DND-41 (cell line): Measurements from ENCODE around the gene FHIT.

Experiments used
- ATAC-seq: fragments of 200-7000 bp; cut with Tn5 transposase; 3 replicates; pipeline ENCODE4 v1.9.1; 2021; ENCODE audit warnings: low read depth; ENCODE audit not compliant: insufficient read depth
- DNase-seq: peaks from one replicate; pipeline ENCODE4 v3.0.0-alpha.2; 2020
- H2AFZ ChIP-seq: 2 replicates; pipeline ENCODE4 v1.6.0; 2012; ENCODE audit warnings: low read depth, low read length
- H3K27ac ChIP-seq: 2 replicates; pipeline ENCODE4 v1.5.1; 2012; ENCODE audit warnings: low read length, inconsistent platforms
- H3K27me3 ChIP-seq: fragments of 200-600 bp; sonication (generic); 2 replicates; pipeline ENCODE4 v1.6.0; 2012; ENCODE audit warnings: low read length, mild to moderate bottlenecking, inconsistent platforms; ENCODE audit not compliant: insufficient read depth, poor library complexity
- H3K36me3 ChIP-seq: 2 replicates; pipeline ENCODE4 v1.5.1; 2012; ENCODE audit warnings: low read length, inconsistent platforms; ENCODE audit not compliant: insufficient read depth
- H3K4me1 ChIP-seq: 2 replicates; pipeline ENCODE4 v1.5.1; 2012; ENCODE audit warnings: mild to moderate bottlenecking, low read length; ENCODE audit not compliant: insufficient read depth
- H3K4me2 ChIP-seq: 2 replicates; pipeline ENCODE4 v1.6.0; 2012; ENCODE audit warnings: mild to moderate bottlenecking, moderate library complexity, low read length, inconsistent platforms; ENCODE audit not compliant: insufficient read depth
- H3K4me3 ChIP-seq, 2 experiments: fragments of 200-600 bp in 1 of 2; shearing (Covaris generic) in 1 of 2; 2 replicates each; pipeline ENCODE4 v1.5.1; 2012 to 2016; ENCODE audit warnings: inconsistent platforms in 2 of 2, low read length in 2 of 2, mild to moderate bottlenecking in 2 of 2, low read depth in 1 of 2, moderate library complexity in 1 of 2
- H3K79me2 ChIP-seq: 2 replicates; pipeline ENCODE4 v1.6.0; 2012; ENCODE audit warnings: low read length, inconsistent platforms; ENCODE audit not compliant: insufficient read depth
- H3K9ac ChIP-seq: 2 replicates; pipeline ENCODE4 v1.6.0; 2012; ENCODE audit warnings: low read depth, mild to moderate bottlenecking, inconsistent platforms, low read length, moderate library complexity
- H3K9me3 ChIP-seq: 2 replicates; pipeline ENCODE4 v1.5.1; 2012; ENCODE audit warnings: low read length, moderate library complexity, mild to moderate bottlenecking, inconsistent platforms; ENCODE audit not compliant: insufficient read depth, severe bottlenecking
- H4K20me1 ChIP-seq: 2 replicates; pipeline ENCODE4 v1.6.0; 2012; ENCODE audit warnings: low read length; ENCODE audit not compliant: insufficient read depth
- CTCF ChIP-seq: IDR thresholded peaks from 2 replicates; pipeline ENCODE4 v1.5.1; 2012; ENCODE audit warnings: borderline replicate concordance, low read length, moderate library complexity, mild to moderate bottlenecking; ENCODE audit not compliant: poor library complexity, severe bottlenecking; ENCODE audit errors: extremely low read depth
- EZH2 ChIP-seq: IDR thresholded peaks from 3 replicates; pipeline ENCODE4 v1.6.1; 2012; ENCODE audit warnings: borderline replicate concordance, low read depth, mild to moderate bottlenecking, moderate library complexity, low read length, inconsistent platforms; ENCODE audit not compliant: severe bottlenecking

The FHIT gene

GRCh38 chr3:60413551-60413950 lies 837.7 kb downstream of the FHIT start:
- no peak for ATAC-seq

GRCh38 chr3:60403866-60404265 lies 847.4 kb downstream of the FHIT start:
- no peak for TF ChIP-seq EZH2
- peaks cover 7% of the 10 kb centered on the region for H3K9me3 ChIP-seq
- no peaks in the 10 kb centered on the region for H3K79me2 ChIP-seq
- no peak overlapping the region for H3K4me3 ChIP-seq
- no peaks in the 10 kb centered on the region for H4K20me1 ChIP-seq
- H3K27ac ChIP-seq, result no peak overlapping the region
- no peak overlapping the region for H3K4me2 ChIP-seq
- peak; percentile 45; the same call in 1 of the 3 replicates for ATAC-seq
- H3K9ac ChIP-seq, result no peak overlapping the region
- DNase-seq, result no peak
- H3K36me3 ChIP-seq, result no peaks in the 10 kb centered on the region
- H3K4me1 ChIP-seq, result no peaks in the 10 kb centered on the region
- H3K27me3 ChIP-seq, result no peaks in the 10 kb centered on the region
- no peak overlapping the region for H2AFZ ChIP-seq

More at GRCh38 chr3:60413551-60413950, 837.7 kb downstream of the FHIT start:
- no peaks in the 10 kb centered on the region for H3K79me2 ChIP-seq
- no peaks in the 10 kb centered on the region for H3K4me1 ChIP-seq
- no peak overlapping the region for H3K9ac ChIP-seq
- H3K27ac ChIP-seq, result no peak overlapping the region
- H2AFZ ChIP-seq, result no peak overlapping the region
- TF ChIP-seq CTCF, result no peak
- no peak for TF ChIP-seq EZH2
- no peaks in the 10 kb centered on the region for H3K36me3 ChIP-seq
- H3K9me3 ChIP-seq, result peaks cover 11% of the 10 kb centered on the region
- H3K4me3 ChIP-seq, result no peak overlapping the region
- DNase-seq, result no peak
- no peaks in the 10 kb centered on the region for H3K27me3 ChIP-seq
- no peaks in the 10 kb centered on the region for H4K20me1 ChIP-seq
- no peak overlapping the region for H3K4me2 ChIP-seq

- no peaks in the 10 kb centered on the region for H3K79me2 ChIP-seq
- ATAC-seq (no peak), DNase-seq (no peak)
- H3K4me2 ChIP-seq, result no peak overlapping the region
- TF ChIP-seq CTCF (no peak), EZH2 (no peak)
- no peak overlapping the region for H2AFZ ChIP-seq
- no peak overlapping the region for H3K27ac ChIP-seq
- H3K9ac ChIP-seq, result no peak overlapping the region
- H3K36me3 ChIP-seq, result no peaks in the 10 kb centered on the region
- H3K4me3 ChIP-seq, result no peak overlapping the region
- H3K4me1 ChIP-seq, result no peaks in the 10 kb centered on the region
- H4K20me1 ChIP-seq, result no peaks in the 10 kb centered on the region
- H3K27me3 ChIP-seq, result no peaks in the 10 kb centered on the region
- peaks cover 8% of the 10 kb centered on the region for H3K9me3 ChIP-seq
Observed at GRCh38 chr3:60402931-60403330, 848.3 kb downstream of the FHIT start.

GRCh38 chr3:60399861-60400845 lies 851.1 kb downstream of the FHIT start:
- Histone ChIP-seq H3K27me3 (no peaks in the 10 kb centered on the region), H3K36me3 (no peaks in the 10 kb centered on the region), H3K9ac (no peak overlapping the region), H3K4me3 (no peak overlapping the region), H3K4me1 (no peaks in the 10 kb centered on the region), H3K27ac (no peak overlapping the region), H3K79me2 (no peaks in the 10 kb centered on the region), H4K20me1 (no peaks in the 10 kb centered on the region), H3K9me3 (peaks cover 10% of the 10 kb centered on the region), H3K4me2 (no peak overlapping the region), H2AFZ (no peak overlapping the region)
- DNase-seq, result no peak
- TF ChIP-seq CTCF, result no peak
- no peak for TF ChIP-seq EZH2
- ATAC-seq, result peak; percentile 53; the same call in 1 of the 3 replicates
